ENCODE data around the gene TMEM126B.
A peak's percentile ranks its signal among the peaks of the same experiment; 100 is the strongest.
"Not testable (repeated sequence)": the region's sequence is repeated elsewhere in the genome, so short reads cannot be mapped to it uniquely, and the experiment has no call there.

Gene TMEM126B

GRCh38 chr11:85647604-85648299, 19.4 kb downstream of the TMEM126B start, which contains the start of gene TMEM126A:
Gene TMEM126A, plus strand, starts transcription at chr11:85647967. Its CDS starts 2,289 bp downstream, at chr11:85650256.
- peak; percentile 45 for DNase-seq (ENCODE audit: low read depth)

- no peak for DNase-seq (ENCODE audit: low read depth)
These were observed 22.7 kb downstream of the TMEM126B start for GRCh38 chr11:85651118-85651517.

DNA sequence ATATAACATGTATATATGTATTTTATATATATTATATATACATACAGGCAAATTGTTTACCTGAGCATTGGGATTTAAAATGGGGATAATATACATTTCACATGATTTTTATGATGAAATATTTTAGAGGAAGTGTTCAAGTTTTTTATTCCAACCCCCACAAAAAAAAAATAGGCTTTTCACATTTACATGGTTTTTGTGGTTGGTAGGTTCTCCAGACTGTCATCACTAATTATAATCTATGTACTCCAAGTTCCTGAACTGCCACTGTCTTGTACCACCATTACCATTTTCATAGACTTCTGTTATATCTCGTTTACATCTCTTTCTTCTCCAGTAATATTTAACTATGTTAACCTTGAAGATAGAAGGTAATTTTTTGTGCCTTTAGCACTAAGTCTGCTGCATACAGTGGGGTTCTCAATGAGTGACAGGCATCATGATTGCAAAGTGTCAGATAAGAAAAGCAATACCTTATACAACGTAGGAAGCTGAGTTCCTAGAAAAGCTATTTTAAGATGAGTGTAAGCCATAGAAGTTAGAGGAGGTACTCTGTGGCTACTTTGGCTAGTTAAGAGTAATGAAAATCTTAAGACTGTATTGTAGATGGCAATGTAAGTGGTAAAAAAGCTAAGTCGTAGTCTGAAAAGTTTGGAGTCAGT, 24.5 kb downstream of the TMEM126B start:
- no peak for DNase-seq (ENCODE audit: low read depth)

DNA sequence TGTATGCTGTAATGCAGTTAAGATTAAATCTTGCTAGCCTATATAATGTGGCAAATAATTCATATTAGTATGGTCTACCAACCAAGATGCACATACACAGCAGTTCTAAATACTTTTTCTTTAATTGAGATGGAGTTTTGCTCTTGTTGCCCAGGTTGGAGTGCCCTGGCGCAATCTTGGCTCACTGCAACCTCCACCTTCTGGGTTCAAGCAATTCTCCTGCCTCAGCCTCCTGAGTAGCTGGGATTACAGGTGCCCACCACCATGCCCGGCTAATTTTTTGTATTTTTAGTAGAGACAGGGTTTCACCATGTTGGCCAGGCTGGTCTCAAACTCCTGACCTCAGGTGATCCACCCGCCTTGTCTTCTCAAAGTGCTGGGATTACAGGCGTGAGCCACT, 25.9 kb downstream of the TMEM126B start:
- DNase-seq (ENCODE audit: low read depth): not testable (repeated sequence)

DNA sequence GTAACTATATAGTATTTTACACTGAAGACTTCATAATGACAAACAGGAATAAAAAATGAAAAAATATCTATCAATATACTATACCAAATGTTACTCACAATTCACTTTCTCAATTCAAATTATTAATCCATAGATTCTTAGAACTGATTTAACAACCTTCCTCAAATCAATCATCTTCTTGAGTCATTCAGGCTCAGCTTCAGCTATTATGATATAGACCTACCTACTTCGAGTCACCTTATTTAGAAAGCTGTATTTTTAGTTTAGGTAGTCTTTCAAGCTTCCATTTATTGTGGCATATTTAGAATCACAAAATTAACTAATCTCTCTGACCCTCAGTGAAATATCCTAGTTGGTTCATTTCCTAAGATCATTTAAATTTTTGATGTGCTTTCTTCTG, 28.4 kb downstream of the TMEM126B start:
- no peak for DNase-seq (ENCODE audit: low read depth)

- no peak for DNase-seq (ENCODE audit: low read depth)
These were observed 29.8 kb downstream of the TMEM126B start for GRCh38 chr11:85658180-85658579.

- DNase-seq (ENCODE audit: low read depth): no peak
These were observed 33.7 kb downstream of the TMEM126B start for GRCh38 chr11:85661972-85662664.

- no peak for DNase-seq (ENCODE audit: low read depth)
These were observed 34.8 kb downstream of the TMEM126B start for GRCh38 chr11:85663080-85663752.

DNA sequence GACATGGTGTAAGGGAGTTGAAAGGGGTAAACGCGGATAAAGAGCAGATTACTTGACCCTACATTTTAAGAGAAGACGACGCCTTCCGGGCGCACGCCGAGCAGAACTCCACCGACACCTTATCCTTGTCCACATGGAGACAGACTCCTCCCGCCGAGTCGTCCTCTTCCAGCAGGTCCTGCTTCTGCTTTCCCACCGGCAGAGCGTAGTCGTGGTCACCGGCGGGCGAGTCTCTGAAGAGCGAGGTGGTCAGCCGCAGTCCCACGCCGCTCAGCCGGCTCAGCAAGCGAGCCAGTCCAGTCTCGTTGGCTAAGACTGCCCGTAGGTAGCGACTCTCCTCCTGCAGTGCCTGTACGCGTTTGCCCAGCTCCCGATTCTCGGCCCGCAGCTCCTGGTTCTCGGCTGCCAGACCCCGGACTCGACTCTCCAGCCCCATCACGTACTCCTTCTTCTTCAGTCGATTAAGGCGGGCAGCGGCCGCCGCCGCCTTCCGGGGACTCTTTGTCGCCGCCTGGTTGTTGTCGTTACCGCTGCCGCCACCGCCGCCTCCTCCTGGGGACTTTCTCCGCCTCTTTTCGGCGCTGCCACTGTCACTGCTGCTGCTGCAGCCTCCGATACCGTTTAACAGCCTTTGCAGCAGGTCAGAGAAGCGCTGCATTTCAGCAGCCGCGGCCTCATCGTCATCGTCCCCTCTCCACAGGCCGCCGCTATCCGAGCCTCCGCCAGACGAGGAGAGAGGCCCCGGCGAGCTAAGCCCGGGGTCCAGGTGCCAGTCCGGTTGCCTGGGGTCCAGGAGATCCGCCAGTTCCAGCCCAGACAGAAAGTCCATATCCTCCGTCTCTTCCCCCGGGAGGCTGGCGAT, 35.6 kb downstream of the TMEM126B start:
- DNase-seq (ENCODE audit: low read depth): peak; percentile 42

DNA sequence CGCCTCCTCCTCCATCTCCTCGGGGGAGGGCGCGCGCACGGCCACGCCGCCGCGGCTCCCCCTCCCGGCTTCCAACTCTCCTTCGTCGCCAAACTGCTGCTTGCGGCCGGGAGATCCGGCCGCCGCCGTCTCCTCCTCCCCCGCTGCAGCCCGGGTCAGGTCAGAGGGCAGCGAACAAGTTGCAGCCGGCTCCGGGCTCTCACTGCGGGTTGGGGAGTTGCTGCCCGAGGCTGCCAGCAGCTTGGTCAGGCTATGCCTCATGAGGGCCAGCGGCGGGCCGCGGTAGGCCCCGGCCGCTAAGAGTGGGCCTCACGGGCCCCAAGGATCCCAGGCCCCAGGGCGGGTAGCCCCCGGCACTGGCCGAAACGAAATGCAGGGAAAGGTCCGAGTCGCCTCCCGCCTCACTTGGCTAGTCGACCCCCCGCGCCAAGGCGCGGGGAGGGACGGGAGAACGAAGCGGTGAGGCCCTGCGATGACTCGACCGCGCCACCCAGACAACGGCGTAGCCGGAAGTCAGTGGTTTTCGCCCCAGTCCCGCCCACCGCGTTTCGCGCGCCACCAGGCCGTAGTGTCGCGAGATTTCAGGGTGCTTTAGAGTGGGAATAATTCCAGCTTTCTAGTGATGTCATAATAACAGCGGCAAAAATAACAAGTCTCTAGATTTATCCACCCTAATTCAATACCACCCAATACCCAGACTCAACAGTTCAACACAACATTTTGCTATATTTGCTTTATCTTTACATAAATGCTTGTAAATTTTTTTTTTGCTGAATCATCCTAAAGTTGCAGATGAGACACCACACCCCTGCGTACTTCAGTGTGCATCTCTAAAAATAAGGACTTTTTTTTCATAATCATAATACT, 36.5 kb downstream of the TMEM126B start, which contains the start of gene CREBZF:
Gene CREBZF (minus strand): TSS at position 515 of the 867 bp plus-strand sequence. CDS start 254 bp downstream, at position 261.
- DNase-seq (ENCODE audit: low read depth): peak; percentile 83

DNA sequence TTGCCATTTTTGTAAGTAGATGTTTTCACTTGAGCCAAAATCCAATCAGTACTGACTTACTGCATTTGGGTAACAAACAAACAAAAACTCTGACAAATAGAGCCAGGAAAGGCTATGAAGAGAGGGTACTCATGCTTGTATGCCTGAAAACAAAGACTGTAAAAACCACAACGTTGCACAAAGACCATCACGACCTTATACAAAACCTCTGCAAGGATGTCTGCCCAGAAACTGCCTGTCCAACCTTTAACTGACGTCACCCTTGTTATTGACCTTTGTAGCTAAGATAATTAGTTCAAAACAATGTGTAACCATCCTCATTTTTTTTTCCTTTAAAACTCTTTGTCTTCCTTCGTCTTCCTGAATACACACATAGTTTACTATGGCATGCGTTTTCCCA, 37.3 kb downstream of the TMEM126B start:
- DNase-seq (ENCODE audit: low read depth): no peak

DNA sequence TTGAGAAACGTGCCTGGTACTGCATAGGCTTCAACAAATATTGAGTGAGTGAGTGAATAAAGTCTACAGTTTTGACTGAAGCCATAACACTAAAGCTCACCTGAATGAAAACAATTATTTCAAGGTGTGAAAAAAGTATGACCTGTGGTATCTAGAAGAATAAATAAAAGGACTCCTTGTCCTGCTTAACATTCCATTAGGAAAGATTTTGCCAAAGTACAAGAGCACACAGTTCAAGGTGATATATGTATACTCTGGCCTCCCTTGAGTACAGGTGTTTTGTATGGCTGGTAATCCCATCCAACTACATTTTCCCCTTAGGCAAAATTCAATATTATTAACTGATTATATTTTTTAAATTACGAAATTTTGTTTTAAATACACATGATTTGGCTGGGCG, 38.3 kb downstream of the TMEM126B start:
- DNase-seq (ENCODE audit: low read depth): no peak

DNA sequence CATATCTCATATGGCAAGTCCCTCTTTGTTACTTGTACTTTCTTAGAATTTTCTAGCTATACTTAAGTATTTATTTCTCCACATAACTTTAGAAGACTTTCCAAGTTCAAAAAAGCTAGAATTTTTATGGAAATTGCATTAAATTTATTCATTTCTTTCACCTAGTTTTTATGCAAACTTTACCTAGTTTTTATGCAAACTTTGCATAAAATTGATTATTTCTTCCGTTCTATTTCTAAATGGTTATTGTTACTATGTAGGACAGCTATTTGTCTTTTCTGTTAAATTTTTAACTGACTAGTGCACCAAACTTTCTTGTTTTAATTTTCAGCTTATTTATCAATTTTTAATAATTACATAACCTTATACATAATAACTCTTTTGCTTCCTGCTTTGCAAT, 39.8 kb downstream of the TMEM126B start:
- no peak for DNase-seq (ENCODE audit: low read depth)

GRCh38 chr11:85670949-85671663, 42.7 kb downstream of the TMEM126B start:
- not testable (repeated sequence) for DNase-seq (ENCODE audit: low read depth)

DNA sequence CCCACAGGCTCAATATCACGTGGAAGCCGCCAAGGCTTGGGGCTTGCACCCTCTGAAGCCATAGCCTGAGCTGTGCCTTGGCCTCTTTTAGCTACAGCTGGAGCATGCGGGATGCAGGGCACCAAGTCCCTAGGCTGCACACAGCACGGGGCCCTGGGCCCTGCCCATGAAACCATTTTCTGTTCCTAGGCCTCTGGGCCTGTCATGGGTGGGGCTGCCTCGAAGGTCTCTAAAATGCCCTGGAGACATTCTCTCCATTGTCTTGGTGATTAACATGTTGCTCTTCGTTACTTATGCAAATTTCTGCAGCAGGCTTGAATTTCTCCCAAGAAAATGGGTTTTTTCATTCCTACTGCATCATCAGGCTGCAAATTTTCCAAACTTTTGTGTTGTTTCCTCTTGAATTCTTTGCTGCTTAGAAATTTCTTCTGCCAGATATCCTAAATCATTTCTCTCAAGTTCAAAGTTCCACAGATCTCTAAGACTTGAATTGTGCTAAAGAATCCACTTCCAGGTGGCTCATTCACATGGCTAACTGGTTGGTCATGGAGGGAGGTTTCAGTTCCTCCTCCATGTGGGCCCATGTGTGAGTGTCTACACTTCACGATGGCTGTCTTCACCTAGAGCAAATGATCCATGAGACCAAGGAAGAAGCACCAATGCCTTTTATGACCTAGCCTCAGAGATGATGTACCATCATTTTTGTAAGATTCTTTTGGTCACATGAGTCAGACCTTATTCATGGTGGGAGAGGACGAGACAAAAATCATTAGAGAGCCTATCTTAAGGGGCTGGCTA, 43.9 kb downstream of the TMEM126B start:
- no peak for DNase-seq (ENCODE audit: low read depth)

DNA sequence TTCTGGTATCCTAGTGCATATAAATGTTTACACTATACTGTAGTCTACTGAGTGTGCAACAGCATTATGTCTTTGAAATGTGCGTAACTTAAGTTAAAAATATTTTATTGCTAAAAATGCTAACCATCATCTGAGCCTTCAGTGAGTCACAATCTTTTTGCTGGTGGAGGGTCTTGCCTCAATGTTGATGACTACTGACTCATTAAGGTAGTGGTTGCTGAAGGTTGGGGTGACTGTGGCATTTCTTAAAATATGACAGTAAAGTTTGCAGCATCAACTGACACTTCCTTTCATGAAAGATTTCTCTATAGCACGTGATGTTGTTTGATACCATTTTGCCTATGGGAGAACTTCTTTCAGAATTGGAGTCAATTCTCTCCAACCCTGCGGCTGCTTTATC, 45.0 kb downstream of the TMEM126B start:
- DNase-seq (ENCODE audit: low read depth): no peak

GRCh38 chr11:85679576-85679975, 51.2 kb downstream of the TMEM126B start:
- DNase-seq (ENCODE audit: low read depth): no peak

DNA sequence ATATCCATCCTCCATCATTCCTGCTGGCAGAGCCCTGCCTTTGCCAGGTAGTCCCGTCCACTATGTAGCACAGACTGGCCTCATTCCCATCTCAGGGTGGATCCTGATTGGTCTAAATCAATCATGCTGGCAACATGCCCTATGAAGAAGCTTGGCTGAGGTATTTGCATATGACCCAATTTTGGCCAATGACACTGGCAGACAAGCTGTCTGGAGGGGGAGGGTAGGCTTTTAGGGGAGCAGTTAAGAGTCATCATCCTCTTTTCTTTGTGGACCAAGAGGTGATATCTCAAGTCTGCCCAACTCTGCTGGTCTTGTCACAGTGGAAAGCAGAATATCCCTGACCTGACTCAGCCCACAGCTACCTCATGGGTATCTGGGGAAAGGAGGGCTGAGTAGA, 52.5 kb downstream of the TMEM126B start:
- no peak for DNase-seq (ENCODE audit: low read depth)

All from CMK (cell line).